ENCODE measurements around the gene RNU6-8.

DNA sequence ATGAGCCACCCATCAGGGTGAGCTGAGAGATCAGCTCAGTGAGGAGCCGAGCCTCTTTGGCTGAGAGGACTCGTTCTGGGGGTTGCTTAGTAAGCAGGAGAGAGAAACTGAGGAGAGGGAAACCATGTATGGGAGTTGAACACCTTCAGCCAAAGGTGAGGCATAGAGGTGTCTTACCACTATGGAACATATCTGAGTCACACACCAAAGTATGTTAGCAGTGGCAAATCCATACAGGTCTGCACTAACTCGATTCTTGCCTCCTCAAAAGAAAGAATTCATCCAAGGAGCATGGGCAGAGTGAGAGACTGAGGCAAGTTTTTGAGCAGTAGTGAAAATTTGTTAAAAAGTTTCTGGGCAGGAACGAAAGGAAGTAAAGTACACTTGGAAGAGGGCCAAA is 46.7 kb upstream of the RNU6-8 start:
- no peak for TF ChIP-seq EGR1 (IDR thresholded peaks at IDR 0.05; ENCODE audit: low read depth)
- TF ChIP-seq SRF (IDR thresholded peaks at IDR 0.05; ENCODE audit: low read depth), result no peak
